GM12874 (cell line): ENCODE data around the gene NARS2.

ENCODE experiments used
- TF ChIP-seq, protein P1 (sequence below): IDR thresholded peaks from 2 replicates; pipeline ENCODE4 v1.5.1; 2011; ENCODE audit warnings: low read depth, mild to moderate bottlenecking, control low read depth, low read length, moderate library complexity; ENCODE audit not compliant: insufficient read depth

NARS2 gene

DNA sequence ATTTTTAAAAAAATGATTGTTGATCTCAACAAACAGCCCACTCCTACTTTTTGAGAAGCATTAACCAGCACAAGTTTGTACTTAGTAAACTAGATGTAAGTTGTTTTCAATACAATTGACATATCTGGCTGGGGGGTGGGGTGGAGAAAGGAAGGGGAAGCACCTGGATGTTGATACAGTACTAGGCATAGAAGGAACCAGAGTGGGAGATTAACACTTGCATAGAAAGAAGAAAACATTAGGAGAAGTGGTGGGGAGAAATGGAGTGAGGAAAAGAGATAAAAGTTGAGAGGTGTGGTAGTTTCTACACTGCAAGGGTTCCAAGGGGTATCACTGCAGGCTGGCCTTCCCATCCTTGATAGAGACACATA is 146.4 kb downstream of the NARS2 start:
- TF ChIP-seq, protein P1, sequence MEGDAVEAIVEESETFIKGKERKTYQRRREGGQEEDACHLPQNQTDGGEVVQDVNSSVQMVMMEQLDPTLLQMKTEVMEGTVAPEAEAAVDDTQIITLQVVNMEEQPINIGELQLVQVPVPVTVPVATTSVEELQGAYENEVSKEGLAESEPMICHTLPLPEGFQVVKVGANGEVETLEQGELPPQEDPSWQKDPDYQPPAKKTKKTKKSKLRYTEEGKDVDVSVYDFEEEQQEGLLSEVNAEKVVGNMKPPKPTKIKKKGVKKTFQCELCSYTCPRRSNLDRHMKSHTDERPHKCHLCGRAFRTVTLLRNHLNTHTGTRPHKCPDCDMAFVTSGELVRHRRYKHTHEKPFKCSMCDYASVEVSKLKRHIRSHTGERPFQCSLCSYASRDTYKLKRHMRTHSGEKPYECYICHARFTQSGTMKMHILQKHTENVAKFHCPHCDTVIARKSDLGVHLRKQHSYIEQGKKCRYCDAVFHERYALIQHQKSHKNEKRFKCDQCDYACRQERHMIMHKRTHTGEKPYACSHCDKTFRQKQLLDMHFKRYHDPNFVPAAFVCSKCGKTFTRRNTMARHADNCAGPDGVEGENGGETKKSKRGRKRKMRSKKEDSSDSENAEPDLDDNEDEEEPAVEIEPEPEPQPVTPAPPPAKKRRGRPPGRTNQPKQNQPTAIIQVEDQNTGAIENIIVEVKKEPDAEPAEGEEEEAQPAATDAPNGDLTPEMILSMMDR, result no peak

GRCh38 chr11:78427615-78428265 is 146.9 kb downstream of the NARS2 start:
- TF ChIP-seq, protein P1, result no peak

- TF ChIP-seq, protein P1, result no peak
Measured at GRCh38 chr11:78426845-78427244, 147.8 kb downstream of the NARS2 start.

GRCh38 chr11:78425399-78426070 is 149.1 kb downstream of the NARS2 start:
- TF ChIP-seq, protein P1, result no peak

DNA sequence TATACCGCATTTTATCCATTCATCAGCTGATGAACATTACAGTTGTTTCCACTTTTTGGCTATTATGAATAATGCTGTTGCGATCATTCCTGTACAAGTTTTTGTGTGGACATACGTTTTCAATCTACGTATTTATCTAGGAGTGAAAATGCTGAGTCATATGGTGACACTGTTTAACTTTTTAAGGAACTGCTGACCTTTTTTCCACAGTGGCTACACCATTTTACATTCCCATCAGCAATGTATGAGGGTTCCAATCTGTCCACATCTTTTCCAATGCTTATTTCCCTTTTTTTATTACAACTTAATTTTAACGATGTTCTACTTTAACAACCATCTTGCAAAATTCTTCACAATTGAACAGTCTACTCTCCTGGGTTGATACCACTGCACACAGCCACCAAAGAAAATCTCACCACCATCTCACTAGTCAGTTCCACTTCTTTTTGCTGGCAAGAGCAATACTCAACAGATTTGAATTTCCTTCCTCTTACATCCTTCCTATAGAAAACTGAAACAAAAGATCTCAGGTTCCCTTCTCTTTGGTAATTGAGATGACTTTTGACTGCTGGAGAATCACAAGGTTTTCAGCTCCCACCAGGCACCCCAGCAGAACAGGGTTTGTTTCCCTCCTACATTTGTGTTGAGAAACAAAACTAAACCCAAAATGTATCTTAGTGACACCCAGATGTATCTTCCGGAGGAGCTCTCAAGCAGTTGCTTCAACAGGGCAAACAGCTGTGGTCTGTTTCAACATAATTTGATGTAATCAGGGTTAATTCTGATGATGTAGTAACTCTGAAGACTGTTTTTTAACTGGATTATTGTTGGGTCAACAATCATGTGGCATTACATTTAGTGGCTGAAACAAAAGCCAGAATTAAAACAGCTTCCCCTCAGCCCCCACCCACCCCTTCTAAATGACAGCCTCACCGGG is 150.1 kb downstream of the NARS2 start:
- TF ChIP-seq, protein P1, result no peak

- TF ChIP-seq, protein P1, result no peak
Measured at GRCh38 chr11:78423241-78423640, 151.4 kb downstream of the NARS2 start.

DNA sequence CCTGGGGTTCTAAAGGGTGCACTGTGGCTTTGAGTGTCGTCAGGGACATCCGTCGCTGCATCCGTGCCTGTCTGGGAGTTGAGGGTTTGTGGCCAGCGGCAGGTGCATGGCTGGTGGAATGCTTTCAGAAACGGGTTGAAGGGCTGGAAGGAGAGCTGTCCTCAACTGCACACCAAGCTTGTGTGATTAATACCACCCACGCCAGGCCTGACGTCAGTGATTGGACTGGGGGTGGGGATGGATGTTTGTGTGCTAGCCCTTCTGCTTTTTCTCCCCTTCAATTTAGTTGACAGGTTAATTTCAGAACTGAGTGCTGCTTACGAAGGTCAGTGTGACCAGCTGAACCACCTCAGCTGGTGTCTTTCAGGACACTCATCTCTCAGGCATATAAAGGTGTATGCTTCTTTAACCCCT is 153.9 kb downstream of the NARS2 start:
- TF ChIP-seq, protein P1, result no peak
